GM21576 (cell line): ENCODE measurements around the gene CCNL1.
"Not testable (repeated sequence)": the region's sequence is repeated elsewhere in the genome, so short reads cannot be mapped to it uniquely, and the experiment has no call there.

Experiments used
- ATAC-seq: cut with Tn5 transposase; IDR thresholded peaks from one replicate; pipeline ENCODE4 v1.9.1; 2021; ENCODE audit warnings: mild to moderate bottlenecking, moderate library complexity; ENCODE audit not compliant: unreplicated experiment

CCNL1 gene

GRCh38 chr3:157172746-157173145 lies 12.8 kb upstream of the CCNL1 start:
- no peak for ATAC-seq

GRCh38 chr3:157170861-157171260 lies 10.9 kb upstream of the CCNL1 start:
- no peak for ATAC-seq

GRCh38 chr3:157167371-157168042 lies 7.6 kb upstream of the CCNL1 start:
- ATAC-seq, result no peak

GRCh38 chr3:157166561-157166960 lies 6.6 kb upstream of the CCNL1 start:
- no peak for ATAC-seq

GRCh38 chr3:157166115-157166514 lies 6.2 kb upstream of the CCNL1 start:
- no peak for ATAC-seq

GRCh38 chr3:157163217-157163953 lies 3.4 kb upstream of the CCNL1 start:
- ATAC-seq, result no peak

- not testable (repeated sequence) for ATAC-seq
Measured at GRCh38 chr3:157162620-157163019, 2.7 kb upstream of the CCNL1 start.

GRCh38 chr3:157160658-157161424 lies 894 bp upstream of the CCNL1 start:
- ATAC-seq, result peak; percentile 28

- peak; percentile 45 for ATAC-seq
Measured at GRCh38 chr3:157159037-157159761, 748 bp downstream of the CCNL1 start.

- ATAC-seq, result no peak
Measured at GRCh38 chr3:157157836-157158235, 2.1 kb downstream of the CCNL1 start.

GRCh38 chr3:157156837-157157635 lies 2.9 kb downstream of the CCNL1 start:
- ATAC-seq, result no peak

GRCh38 chr3:157155591-157155990 lies 4.4 kb downstream of the CCNL1 start:
- ATAC-seq, result no peak

GRCh38 chr3:157154563-157155330 lies 5.2 kb downstream of the CCNL1 start:
- no peak for ATAC-seq

- ATAC-seq, result no peak
Measured at GRCh38 chr3:157152930-157153329, 7.0 kb downstream of the CCNL1 start.

- no peak for ATAC-seq
Measured at GRCh38 chr3:157152438-157152837, 7.5 kb downstream of the CCNL1 start.

- no peak for ATAC-seq
Measured at GRCh38 chr3:157151627-157152026, 8.3 kb downstream of the CCNL1 start.

GRCh38 chr3:157151151-157151550 lies 8.8 kb downstream of the CCNL1 start:
- ATAC-seq, result no peak

- no peak for ATAC-seq
Measured at GRCh38 chr3:157149136-157149696, 10.7 kb downstream of the CCNL1 start.

GRCh38 chr3:157148196-157148889 lies 11.6 kb downstream of the CCNL1 start:
- ATAC-seq, result no peak
